Measurements from ENCODE around the gene HOXB6.

Gene HOXB6

GRCh38 chr17:48551214-48551555, 53.6 kb downstream of the HOXB6 start:
- no peak for DNase-seq

- no peak for DNase-seq
These were observed 54.1 kb downstream of the HOXB6 start for GRCh38 chr17:48550502-48551213.

DNA sequence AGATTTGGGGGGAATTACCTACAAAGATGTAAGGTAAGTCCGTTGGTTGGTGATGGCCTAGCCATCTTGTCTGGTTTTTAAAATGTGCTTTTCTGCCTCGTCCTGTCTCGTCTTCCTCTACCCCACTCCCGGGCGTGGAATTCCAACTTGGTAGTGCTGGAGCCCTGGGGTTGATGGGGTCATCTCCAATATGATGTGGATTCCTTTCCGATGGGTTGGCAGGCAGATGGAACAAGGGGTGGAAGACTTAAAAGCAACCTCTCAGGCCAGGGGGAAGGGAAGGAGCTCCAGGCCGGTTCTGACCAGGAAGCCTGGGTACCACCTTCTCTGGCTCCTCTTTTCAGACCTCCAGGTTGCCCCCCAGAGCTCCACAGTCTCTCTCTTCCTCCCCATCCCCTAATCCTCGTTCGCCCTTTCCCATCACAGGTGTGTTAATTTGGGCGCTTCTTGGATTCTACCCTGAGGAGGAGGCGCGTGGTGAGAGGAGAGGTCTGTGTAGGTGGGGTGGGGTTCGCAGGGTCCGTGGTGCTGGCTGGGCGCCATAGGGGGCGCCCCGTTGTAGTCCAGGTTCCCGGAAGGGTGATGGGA, 54.8 kb downstream of the HOXB6 start:
- DNase-seq, result no peak

GRCh38 chr17:48549281-48549630, 55.5 kb downstream of the HOXB6 start:
- DNase-seq, result no peak

DNA sequence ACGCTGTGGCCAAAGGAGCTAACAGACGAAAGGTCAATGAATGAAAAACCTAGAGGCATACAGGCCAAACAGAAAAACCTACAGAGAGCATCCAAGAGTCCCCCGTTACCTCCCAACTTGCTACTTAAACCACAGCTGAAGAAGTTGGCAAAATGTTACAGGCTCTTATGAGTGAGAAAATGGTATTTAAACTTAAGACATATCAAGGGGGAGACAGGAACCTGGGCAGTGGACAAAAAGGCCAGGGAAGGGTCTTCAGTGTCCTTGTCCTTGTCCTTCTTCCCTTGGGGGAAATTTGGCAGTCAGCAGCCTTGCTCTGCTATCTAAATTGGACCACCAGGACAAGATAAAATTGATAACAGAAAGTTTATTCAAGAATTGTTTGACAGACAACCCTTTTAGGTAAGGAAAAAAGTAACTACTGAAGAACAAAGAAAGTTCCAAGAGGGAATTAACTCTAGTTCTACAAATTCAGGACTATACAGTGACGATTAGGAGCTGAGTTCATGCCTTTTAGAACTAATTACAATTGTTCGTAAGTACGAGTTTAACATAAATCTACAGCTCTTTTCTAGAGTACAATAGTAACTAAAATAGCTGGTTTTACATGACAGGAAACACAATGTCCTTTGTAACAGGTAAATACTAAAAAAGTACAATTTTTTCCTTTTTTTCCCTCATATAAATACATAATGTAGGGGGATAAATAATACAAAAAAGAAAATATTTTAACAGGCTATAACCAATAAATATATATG, 56.1 kb downstream of the HOXB6 start:
- no peak for DNase-seq

- peak; percentile 56 for DNase-seq
These were observed 56.8 kb downstream of the HOXB6 start for GRCh38 chr17:48547808-48548522.

DNA sequence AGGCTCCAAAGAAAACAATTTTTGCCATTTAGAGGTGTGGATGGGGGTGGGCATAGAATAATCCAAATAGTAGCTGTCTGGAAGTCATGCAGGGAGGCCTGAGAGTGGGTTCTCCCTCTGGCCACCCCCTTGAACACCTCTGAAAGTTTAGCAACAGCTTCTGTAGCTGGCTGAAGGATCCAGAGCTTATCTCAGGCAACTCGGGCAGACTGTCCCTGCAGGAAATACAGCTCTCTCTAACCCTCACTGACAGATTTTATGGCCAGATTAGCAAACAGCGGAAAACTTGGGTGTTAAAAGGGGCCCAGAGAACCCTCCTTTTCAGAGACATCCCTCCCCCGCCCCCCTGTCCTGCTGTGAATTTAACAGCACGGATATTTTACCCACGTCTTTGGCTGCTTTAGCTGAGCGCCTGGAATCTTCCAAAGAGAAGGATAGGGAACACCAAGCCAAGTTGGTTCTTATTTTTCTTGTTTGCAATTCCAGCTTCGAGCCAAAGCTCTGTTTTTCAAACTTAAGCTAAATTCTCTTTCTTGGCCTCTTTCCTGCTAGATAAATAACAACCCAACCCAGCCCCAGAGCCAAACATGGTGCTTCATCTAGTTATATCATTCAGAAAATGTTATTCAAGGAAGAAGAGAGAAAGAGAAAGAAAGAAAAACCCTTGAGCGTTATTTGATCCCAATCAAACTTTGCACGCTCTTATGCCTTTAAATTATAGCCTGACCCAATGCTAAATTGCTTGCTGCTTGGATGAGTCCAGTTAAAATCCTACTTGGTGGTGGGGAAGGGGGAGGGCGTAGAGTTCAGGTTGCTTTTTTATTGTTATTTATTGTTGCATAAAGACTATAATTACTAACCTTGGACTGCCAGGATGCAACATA, 57.6 kb downstream of the HOXB6 start:
- DNase-seq, result peak; percentile 36

GRCh38 chr17:48546137-48546923, 58.5 kb downstream of the HOXB6 start:
- DNase-seq, result no peak
